Astrocyte (in vitro differentiated cells and primary cell): ENCODE measurements around the gene RDH13. TPM values are rescaled to one million over a fixed set of nuclear protein-coding genes. Genes with fewer than 3 reads are reported as not detected.
A peak's percentile ranks its signal among the peaks of the same experiment; 100 is the strongest.

ENCODE experiments used
- DNase-seq: peaks from one replicate; pipeline ENCODE4 v3.0.0-alpha.2; 2010; ENCODE audit warnings: low read depth
- FAIRE-seq: peaks from 2 replicates; lab custom pipeline; 2011; peaks lifted over from hg19 to GRCh38; lab: Jason Lieb, UNC
- H2AFZ ChIP-seq: 2 replicates; pipeline ENCODE4 v1.6.0; 2012; ENCODE audit warnings: low read depth, low read length, inconsistent platforms
- H3K27ac ChIP-seq: 2 replicates; pipeline ENCODE4 v1.5.1; 2011; ENCODE audit warnings: low read depth, low read length, inconsistent platforms
- H3K27me3 ChIP-seq: 2 replicates; pipeline ENCODE4 v1.6.0; 2011; ENCODE audit warnings: low read length, inconsistent platforms; ENCODE audit not compliant: insufficient read depth
- H3K36me3 ChIP-seq: 2 replicates; pipeline ENCODE4 v1.5.1; 2011; ENCODE audit warnings: low read length, inconsistent platforms; ENCODE audit not compliant: insufficient read depth
- H3K4me1 ChIP-seq: 2 replicates; pipeline ENCODE4 v1.5.1; 2011; ENCODE audit warnings: low read length, inconsistent platforms; ENCODE audit not compliant: insufficient read depth
- H3K4me2 ChIP-seq: 2 replicates; pipeline ENCODE4 v1.6.0; 2012; ENCODE audit warnings: low read length, inconsistent platforms
- H3K4me3 ChIP-seq: 2 replicates; pipeline ENCODE4 v1.5.1; 2011; ENCODE audit warnings: low read depth, mild to moderate bottlenecking, low read length, inconsistent platforms; ENCODE audit not compliant: insufficient read depth
- H3K79me2 ChIP-seq: 2 replicates; pipeline ENCODE4 v1.6.0; 2012; ENCODE audit warnings: mild to moderate bottlenecking, low read length, inconsistent platforms; ENCODE audit not compliant: insufficient read depth
- H3K9ac ChIP-seq: 2 replicates; pipeline ENCODE4 v1.6.0; 2012; ENCODE audit warnings: mild to moderate bottlenecking, low read length, inconsistent platforms
- H3K9me3 ChIP-seq: 2 replicates; pipeline ENCODE4 v1.5.1; 2012; ENCODE audit warnings: low read depth, mild to moderate bottlenecking, low read length, inconsistent platforms; ENCODE audit not compliant: insufficient read depth
- H4K20me1 ChIP-seq: 2 replicates; pipeline ENCODE4 v1.6.0; 2012; ENCODE audit warnings: low read length, inconsistent platforms; ENCODE audit not compliant: insufficient read depth
- H3K27ac Mint-ChIP-seq: one replicate; pipeline ENCODE4 v1.8.0; 2021; ENCODE audit warnings: mild to moderate bottlenecking, mixed read lengths; ENCODE audit not compliant: unreplicated experiment
- H3K27me3 Mint-ChIP-seq: one replicate; pipeline ENCODE4 v1.8.0; 2021; ENCODE audit warnings: low read depth, mixed read lengths; ENCODE audit not compliant: unreplicated experiment
- H3K36me3 Mint-ChIP-seq: one replicate; pipeline ENCODE4 v1.8.0; 2021; ENCODE audit warnings: low read depth, mixed read lengths; ENCODE audit not compliant: unreplicated experiment
- H3K4me1 Mint-ChIP-seq: one replicate; pipeline ENCODE4 v1.8.0; 2021; ENCODE audit warnings: low read depth, mixed read lengths; ENCODE audit not compliant: unreplicated experiment
- H3K4me3 Mint-ChIP-seq: one replicate; pipeline ENCODE4 v1.8.0; 2021; ENCODE audit warnings: mild to moderate bottlenecking, moderate library complexity, mixed read lengths; ENCODE audit not compliant: unreplicated experiment
- H3K9me3 Mint-ChIP-seq: one replicate; pipeline ENCODE4 v1.8.0; 2021; ENCODE audit warnings: mild to moderate bottlenecking, mixed read lengths; ENCODE audit not compliant: unreplicated experiment
- EZH2 ChIP-seq: IDR thresholded peaks from 2 replicates; pipeline ENCODE4 v1.6.1; 2012; ENCODE audit warnings: mild to moderate bottlenecking, low read length, inconsistent platforms; ENCODE audit not compliant: insufficient read depth
- total RNA-seq: library from RNA; stranded (reverse); gene quantifications from 2 replicates; pipeline ENCODE4 v1.2.1, GENCODE V29; 2021
- TF ChIP-seq, protein P1 (sequence below): IDR thresholded peaks from 2 replicates; pipeline ENCODE4 v1.5.1; 2011; ENCODE audit warnings: low read depth, mild to moderate bottlenecking, inconsistent platforms, low read length, moderate library complexity; ENCODE audit not compliant: insufficient read depth

The RDH13 gene
- total RNA-seq, 1 donor from 2014 or later, result 22.6 TPM

- no peak for TF ChIP-seq EZH2
- TF ChIP-seq, protein P1, sequence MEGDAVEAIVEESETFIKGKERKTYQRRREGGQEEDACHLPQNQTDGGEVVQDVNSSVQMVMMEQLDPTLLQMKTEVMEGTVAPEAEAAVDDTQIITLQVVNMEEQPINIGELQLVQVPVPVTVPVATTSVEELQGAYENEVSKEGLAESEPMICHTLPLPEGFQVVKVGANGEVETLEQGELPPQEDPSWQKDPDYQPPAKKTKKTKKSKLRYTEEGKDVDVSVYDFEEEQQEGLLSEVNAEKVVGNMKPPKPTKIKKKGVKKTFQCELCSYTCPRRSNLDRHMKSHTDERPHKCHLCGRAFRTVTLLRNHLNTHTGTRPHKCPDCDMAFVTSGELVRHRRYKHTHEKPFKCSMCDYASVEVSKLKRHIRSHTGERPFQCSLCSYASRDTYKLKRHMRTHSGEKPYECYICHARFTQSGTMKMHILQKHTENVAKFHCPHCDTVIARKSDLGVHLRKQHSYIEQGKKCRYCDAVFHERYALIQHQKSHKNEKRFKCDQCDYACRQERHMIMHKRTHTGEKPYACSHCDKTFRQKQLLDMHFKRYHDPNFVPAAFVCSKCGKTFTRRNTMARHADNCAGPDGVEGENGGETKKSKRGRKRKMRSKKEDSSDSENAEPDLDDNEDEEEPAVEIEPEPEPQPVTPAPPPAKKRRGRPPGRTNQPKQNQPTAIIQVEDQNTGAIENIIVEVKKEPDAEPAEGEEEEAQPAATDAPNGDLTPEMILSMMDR, result no peak
- H3K4me1 Mint-ChIP-seq, result peaks cover 14% of the 10 kb centered on the region
- peaks cover 37% of the 10 kb centered on the region for H4K20me1 ChIP-seq
- H3K9me3 Mint-ChIP-seq, result no peaks in the 10 kb centered on the region
- H2AFZ ChIP-seq, result no peak overlapping the region
- H3K4me3 ChIP-seq, result peak overlapping the region; percentile 59
- H3K36me3 Mint-ChIP-seq, result peaks cover 6% of the 10 kb centered on the region
- H3K4me1 ChIP-seq, result peaks cover 19% of the 10 kb centered on the region
- peaks cover 21% of the 10 kb centered on the region for H3K27me3 Mint-ChIP-seq
- peak overlapping the region; percentile 65 for H3K9ac ChIP-seq
- DNase-seq (no peak), FAIRE-seq (no peak)
- H3K9me3 ChIP-seq, result no peaks in the 10 kb centered on the region
- H3K36me3 ChIP-seq, result no peaks in the 10 kb centered on the region
- H3K27ac Mint-ChIP-seq, result peak overlapping the region; percentile 87
- H3K27ac ChIP-seq, result no peak overlapping the region
- peaks cover 27% of the 10 kb centered on the region for H3K27me3 ChIP-seq
- H3K79me2 ChIP-seq, result no peaks in the 10 kb centered on the region
- H3K4me2 ChIP-seq, result peak overlapping the region; percentile 91
- H3K4me3 Mint-ChIP-seq, result peak overlapping the region; percentile 82
Observed at GRCh38 chr19:55088021-55088451, 25.1 kb upstream of the RDH13 start.

- H4K20me1 ChIP-seq, result peaks cover 37% of the 10 kb centered on the region
- Mint-ChIP-seq H3K27me3 (peaks cover 23% of the 10 kb centered on the region), H3K4me3 (peak overlapping the region; percentile 82), H3K27ac (peak overlapping the region; percentile 62), H3K9me3 (no peaks in the 10 kb centered on the region), H3K36me3 (peaks cover 6% of the 10 kb centered on the region), H3K4me1 (peaks cover 14% of the 10 kb centered on the region)
- no peak for TF ChIP-seq EZH2
- TF ChIP-seq, protein P1, result no peak
- FAIRE-seq (no peak), DNase-seq (peak; percentile 12)
- H3K36me3 ChIP-seq, result no peaks in the 10 kb centered on the region
- H3K27ac ChIP-seq, result no peak overlapping the region
- H3K4me2 ChIP-seq, result peak overlapping the region; percentile 91
- peaks cover under 1% of the 10 kb centered on the region for H3K9me3 ChIP-seq
- peak overlapping the region; percentile 65 for H3K9ac ChIP-seq
- no peaks in the 10 kb centered on the region for H3K79me2 ChIP-seq
- peaks cover 32% of the 10 kb centered on the region for H3K27me3 ChIP-seq
- H2AFZ ChIP-seq, result peak overlapping the region; percentile 68
- H3K4me1 ChIP-seq, result peaks cover 19% of the 10 kb centered on the region
- peak overlapping the region; percentile 59 for H3K4me3 ChIP-seq
Observed at GRCh38 chr19:55087542-55087901, 24.6 kb upstream of the RDH13 start.

- H3K4me3 ChIP-seq, result peak overlapping the region; percentile 59
- DNase-seq (peak; percentile 84), FAIRE-seq (no peak)
- peak overlapping the region; percentile 68 for H2AFZ ChIP-seq
- Mint-ChIP-seq H3K4me1 (peaks cover 14% of the 10 kb centered on the region), H3K27me3 (peaks cover 25% of the 10 kb centered on the region), H3K9me3 (no peaks in the 10 kb centered on the region), H3K4me3 (peak overlapping the region; percentile 82), H3K36me3 (peaks cover 6% of the 10 kb centered on the region), H3K27ac (peak overlapping the region; percentile 62)
- peak overlapping the region; percentile 91 for H3K4me2 ChIP-seq
- peak overlapping the region; percentile 65 for H3K9ac ChIP-seq
- H3K9me3 ChIP-seq, result peaks cover 4% of the 10 kb centered on the region
- H3K36me3 ChIP-seq, result no peaks in the 10 kb centered on the region
- peaks cover 37% of the 10 kb centered on the region for H4K20me1 ChIP-seq
- no peak overlapping the region for H3K27ac ChIP-seq
- H3K79me2 ChIP-seq, result no peaks in the 10 kb centered on the region
- TF ChIP-seq EZH2, result no peak
- TF ChIP-seq, protein P1, result no peak
- peaks cover 22% of the 10 kb centered on the region for H3K4me1 ChIP-seq
- peaks cover 38% of the 10 kb centered on the region for H3K27me3 ChIP-seq
Observed at GRCh38 chr19:55086730-55087541, 24.0 kb upstream of the RDH13 start.
